Keratinocyte (primary cell): ENCODE results near the gene FHIT. TPM values are rescaled to one million over a fixed set of nuclear protein-coding genes. Genes with fewer than 3 reads are reported as not detected.

ENCODE experiments used
- DNase-seq: peaks from one replicate; pipeline ENCODE4 v3.0.0-alpha.2; 2011; ENCODE audit warnings: low read depth, missing footprints, low spot score
- FAIRE-seq: peaks from 2 replicates; lab custom pipeline; 2011; peaks lifted over from hg19 to GRCh38; lab: Jason Lieb, UNC
- H2AFZ ChIP-seq: 2 replicates; pipeline ENCODE4 v1.6.0; 2012; ENCODE audit warnings: low read length, control low read depth, inconsistent platforms; ENCODE audit not compliant: control insufficient read depth
- H3K27ac ChIP-seq: 2 replicates; pipeline ENCODE4 v1.5.1; 2011; ENCODE audit warnings: low read length; ENCODE audit not compliant: control insufficient read depth, insufficient read depth
- H3K27me3 ChIP-seq: 3 replicates; pipeline ENCODE4 v1.6.0; 2011; ENCODE audit warnings: low read length; ENCODE audit not compliant: control insufficient read depth, insufficient read depth; ENCODE audit errors: extremely low read depth
- H3K36me3 ChIP-seq, 2 experiments: 2 replicates in 1 of 2; 3 replicates in 1 of 2; pipeline ENCODE4 v1.5.1; 2011; ENCODE audit warnings: low read length in 2 of 2, mild to moderate bottlenecking in 1 of 2; ENCODE audit not compliant: control insufficient read depth in 2 of 2, insufficient read depth in 2 of 2; ENCODE audit errors: extremely low read depth in 1 of 2
- H3K4me1 ChIP-seq: 3 replicates; pipeline ENCODE4 v1.5.1; 2011; ENCODE audit warnings: low read length; ENCODE audit not compliant: control insufficient read depth, insufficient read depth; ENCODE audit errors: extremely low read depth
- H3K4me2 ChIP-seq: 3 replicates; pipeline ENCODE4 v1.6.0; 2011; ENCODE audit warnings: low read depth, low read length; ENCODE audit not compliant: control insufficient read depth, insufficient read depth; ENCODE audit errors: extremely low read depth
- H3K4me3 ChIP-seq, 3 experiments: fragments of 200-600 bp in 1 of 3; sonication (generic) in 1 of 3; 2 replicates in 2 of 3; 3 replicates in 1 of 3; pipeline ENCODE4 v1.5.1; 2011 to 2016; ENCODE audit warnings: low read length in 3 of 3, mild to moderate bottlenecking in 3 of 3, control low read depth in 2 of 3, inconsistent platforms in 1 of 3, low read depth in 1 of 3, mixed read lengths in 1 of 3, mixed run types in 1 of 3, moderate library complexity in 1 of 3; ENCODE audit not compliant: control insufficient read depth in 2 of 3, insufficient read depth in 2 of 3; ENCODE audit errors: extremely low read depth in 1 of 3
- H3K79me2 ChIP-seq: 2 replicates; pipeline ENCODE4 v1.6.0; 2012; ENCODE audit warnings: low read length; ENCODE audit not compliant: control insufficient read depth, insufficient read depth
- H3K9ac ChIP-seq: 3 replicates; pipeline ENCODE4 v1.6.0; 2011; ENCODE audit warnings: low read length; ENCODE audit not compliant: control insufficient read depth, insufficient read depth; ENCODE audit errors: extremely low read depth
- H3K9me1 ChIP-seq: 3 replicates; pipeline ENCODE4 v1.6.0; 2011; ENCODE audit warnings: low read length; ENCODE audit not compliant: control insufficient read depth, insufficient read depth; ENCODE audit errors: extremely low read depth
- H3K9me3 ChIP-seq: 2 replicates; pipeline ENCODE4 v1.5.1; 2012; ENCODE audit warnings: low read depth, low read length; ENCODE audit not compliant: control insufficient read depth
- H4K20me1 ChIP-seq: 3 replicates; pipeline ENCODE4 v1.6.0; 2011; ENCODE audit warnings: low read length; ENCODE audit not compliant: control insufficient read depth, insufficient read depth; ENCODE audit errors: extremely low read depth
- EZH2 ChIP-seq: IDR thresholded peaks from one replicate; pipeline ENCODE4 v1.6.1; 2012; ENCODE audit warnings: inconsistent platforms, mild to moderate bottlenecking, low read length, moderate library complexity
- dilution Hi-C: fragments of 300-500 bp; cut with MboI; formaldehyde crosslinking; loops from one replicate; pipeline ENCODE4 v1.7.0; 2020; ENCODE audit warnings: low sequenced_read_pairs; ENCODE audit not compliant: extremely low pct_ligation_motif_present
- polyA plus RNA-seq, 5 experiments: library from polyadenylated mRNA; depleted of rRNA in 3 of 5; stranded (reverse) in 3 of 5; stranded (forward) in 1 of 5; unstranded in 1 of 5; fragments of >200 nt; gene quantifications; 1 replicate in 1 of 5; 2 replicates in 3 of 5; 3 replicates in 1 of 5; pipeline versions ENCODE4 v1.2.1 to v1.2.3, GENCODE V29; 2011 to 2012; ENCODE audit warnings: missing spikeins in 2 of 5, low read depth in 1 of 5, low replicate concordance in 1 of 5
- TF ChIP-seq, protein P1 (sequence below), 3 experiments: IDR thresholded peaks in 1 of 3; conservative IDR thresholded peaks in 1 of 3; optimal IDR thresholded peaks in 1 of 3; 2 replicates in 2 of 3; 3 replicates in 1 of 3; pipeline versions ENCODE3 to v1.5.1; 2011; ENCODE audit warnings: low read length in 3 of 3, mild to moderate bottlenecking in 3 of 3, moderate library complexity in 2 of 3, control low read depth in 1 of 3, inconsistent platforms in 1 of 3; ENCODE audit not compliant: insufficient read depth in 2 of 3; ENCODE audit errors: extremely low read depth in 1 of 3

Gene FHIT
- polyA plus RNA-seq, 1 donor (not counting 4 experiments of a cell fraction or from before 2014, with no cell fraction given), result 2.2 TPM

DNA sequence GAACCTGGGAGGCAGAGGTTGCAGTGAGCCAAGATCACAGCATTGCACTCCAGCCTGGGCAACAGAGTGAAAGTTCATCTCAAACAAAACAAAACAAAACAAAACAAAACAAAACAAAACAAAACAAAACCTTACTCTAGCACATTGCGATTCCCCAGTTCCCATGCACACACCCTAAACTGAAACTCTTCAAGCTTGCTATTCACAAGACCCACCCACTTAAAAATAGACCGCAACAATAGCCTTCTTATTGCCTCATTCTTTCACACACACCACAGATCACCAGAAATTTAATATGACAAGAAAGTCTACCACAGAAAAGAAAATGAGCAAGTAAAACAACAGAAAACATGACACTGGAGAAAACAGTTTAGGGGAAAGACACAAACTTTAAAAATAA, 598.4 kb downstream of the FHIT start:
- Histone ChIP-seq H3K4me3 (no peak overlapping the region), H3K4me2 (no peak overlapping the region), H3K79me2 (no peaks in the 10 kb centered on the region), H3K9me1 (no peaks in the 10 kb centered on the region), H3K36me3 (no peaks in the 10 kb centered on the region), H3K27ac (no peak overlapping the region), H3K27me3 (no peaks in the 10 kb centered on the region), H2AFZ (no peak overlapping the region), H3K9me3 (no peaks in the 10 kb centered on the region), H4K20me1 (no peaks in the 10 kb centered on the region), H3K4me1 (no peaks in the 10 kb centered on the region), H3K9ac (no peak overlapping the region)
- DNase-seq (no peak), FAIRE-seq (no peak)
- dilution Hi-C loops, result no loop called here
- TF ChIP-seq, protein P1, sequence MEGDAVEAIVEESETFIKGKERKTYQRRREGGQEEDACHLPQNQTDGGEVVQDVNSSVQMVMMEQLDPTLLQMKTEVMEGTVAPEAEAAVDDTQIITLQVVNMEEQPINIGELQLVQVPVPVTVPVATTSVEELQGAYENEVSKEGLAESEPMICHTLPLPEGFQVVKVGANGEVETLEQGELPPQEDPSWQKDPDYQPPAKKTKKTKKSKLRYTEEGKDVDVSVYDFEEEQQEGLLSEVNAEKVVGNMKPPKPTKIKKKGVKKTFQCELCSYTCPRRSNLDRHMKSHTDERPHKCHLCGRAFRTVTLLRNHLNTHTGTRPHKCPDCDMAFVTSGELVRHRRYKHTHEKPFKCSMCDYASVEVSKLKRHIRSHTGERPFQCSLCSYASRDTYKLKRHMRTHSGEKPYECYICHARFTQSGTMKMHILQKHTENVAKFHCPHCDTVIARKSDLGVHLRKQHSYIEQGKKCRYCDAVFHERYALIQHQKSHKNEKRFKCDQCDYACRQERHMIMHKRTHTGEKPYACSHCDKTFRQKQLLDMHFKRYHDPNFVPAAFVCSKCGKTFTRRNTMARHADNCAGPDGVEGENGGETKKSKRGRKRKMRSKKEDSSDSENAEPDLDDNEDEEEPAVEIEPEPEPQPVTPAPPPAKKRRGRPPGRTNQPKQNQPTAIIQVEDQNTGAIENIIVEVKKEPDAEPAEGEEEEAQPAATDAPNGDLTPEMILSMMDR (optimal IDR thresholded peaks at IDR 0.05 in 1 of 3, IDR thresholded peaks at IDR 0.05 in 1 of 3, conservative IDR thresholded peaks at IDR 0.05 in 1 of 3; ENCODE audit: extremely low read depth in 1 of 3, insufficient read depth in 2 of 3, low read length in 3 of 3), result no peak
- TF ChIP-seq EZH2, result no peak

DNA sequence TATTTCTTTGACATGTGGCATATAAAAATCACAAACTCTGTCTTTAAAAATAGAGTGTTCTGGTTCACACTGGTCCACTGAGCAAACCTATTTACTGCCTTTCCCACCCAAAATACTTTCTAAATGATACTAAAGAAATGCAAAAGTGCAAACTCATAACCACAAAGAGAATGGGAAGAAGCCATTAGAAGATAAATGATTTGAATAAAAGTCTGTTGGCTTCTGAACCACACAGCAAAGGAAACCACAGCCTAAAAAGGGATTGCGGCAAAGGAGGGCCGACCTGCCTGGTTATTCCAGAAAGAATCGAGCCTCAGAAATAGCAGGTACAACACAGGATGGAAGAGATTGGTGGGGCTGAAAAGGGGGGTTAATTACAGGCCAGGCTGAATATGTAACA, 599.5 kb downstream of the FHIT start:
- no peaks in the 10 kb centered on the region for H4K20me1 ChIP-seq
- H2AFZ ChIP-seq, result no peak overlapping the region
- H3K9me1 ChIP-seq, result no peaks in the 10 kb centered on the region
- H3K27ac ChIP-seq, result no peak overlapping the region
- no peaks in the 10 kb centered on the region for H3K36me3 ChIP-seq
- FAIRE-seq (no peak), DNase-seq (no peak)
- no peak overlapping the region for H3K4me2 ChIP-seq
- TF ChIP-seq EZH2, result no peak
- TF ChIP-seq, protein P1 (optimal IDR thresholded peaks at IDR 0.05 in 1 of 3, IDR thresholded peaks at IDR 0.05 in 1 of 3, conservative IDR thresholded peaks at IDR 0.05 in 1 of 3; ENCODE audit: extremely low read depth in 1 of 3, insufficient read depth in 2 of 3, low read length in 3 of 3), result no peak
- dilution Hi-C loops, result no loop called here
- no peaks in the 10 kb centered on the region for H3K9me3 ChIP-seq
- H3K27me3 ChIP-seq, result no peaks in the 10 kb centered on the region
- H3K9ac ChIP-seq, result no peak overlapping the region
- no peaks in the 10 kb centered on the region for H3K79me2 ChIP-seq
- no peaks in the 10 kb centered on the region for H3K4me1 ChIP-seq
- no peak overlapping the region for H3K4me3 ChIP-seq
